ENCODE data around the gene RELA. TPM values are rescaled to one million over a fixed set of nuclear protein-coding genes. Genes with fewer than 3 reads are reported as not detected.

RELA gene
- total RNA-seq, 4 donors from 2014 or later = 31.5 to 65.7 (median 34.6) TPM

- no peak for TF ChIP-seq CTCF (IDR thresholded peaks at IDR 0.05; ENCODE audit: low read depth)
These were observed 4.3 kb downstream of the RELA start for GRCh38 chr11:65658174-65659021.

- TF ChIP-seq CTCF (IDR thresholded peaks at IDR 0.05; ENCODE audit: low read depth) = no peak
These were observed 5.3 kb downstream of the RELA start for GRCh38 chr11:65657426-65657825.

- TF ChIP-seq CTCF (IDR thresholded peaks at IDR 0.05; ENCODE audit: low read depth) = no peak
These were observed 7.0 kb downstream of the RELA start for GRCh38 chr11:65655570-65656332.

- no peak for TF ChIP-seq CTCF (IDR thresholded peaks at IDR 0.05; ENCODE audit: low read depth)
These were observed 8.1 kb downstream of the RELA start for GRCh38 chr11:65654375-65655349.

- TF ChIP-seq CTCF (IDR thresholded peaks at IDR 0.05; ENCODE audit: low read depth) = no peak
These were observed 9.2 kb downstream of the RELA start for GRCh38 chr11:65653229-65654225.

DNA sequence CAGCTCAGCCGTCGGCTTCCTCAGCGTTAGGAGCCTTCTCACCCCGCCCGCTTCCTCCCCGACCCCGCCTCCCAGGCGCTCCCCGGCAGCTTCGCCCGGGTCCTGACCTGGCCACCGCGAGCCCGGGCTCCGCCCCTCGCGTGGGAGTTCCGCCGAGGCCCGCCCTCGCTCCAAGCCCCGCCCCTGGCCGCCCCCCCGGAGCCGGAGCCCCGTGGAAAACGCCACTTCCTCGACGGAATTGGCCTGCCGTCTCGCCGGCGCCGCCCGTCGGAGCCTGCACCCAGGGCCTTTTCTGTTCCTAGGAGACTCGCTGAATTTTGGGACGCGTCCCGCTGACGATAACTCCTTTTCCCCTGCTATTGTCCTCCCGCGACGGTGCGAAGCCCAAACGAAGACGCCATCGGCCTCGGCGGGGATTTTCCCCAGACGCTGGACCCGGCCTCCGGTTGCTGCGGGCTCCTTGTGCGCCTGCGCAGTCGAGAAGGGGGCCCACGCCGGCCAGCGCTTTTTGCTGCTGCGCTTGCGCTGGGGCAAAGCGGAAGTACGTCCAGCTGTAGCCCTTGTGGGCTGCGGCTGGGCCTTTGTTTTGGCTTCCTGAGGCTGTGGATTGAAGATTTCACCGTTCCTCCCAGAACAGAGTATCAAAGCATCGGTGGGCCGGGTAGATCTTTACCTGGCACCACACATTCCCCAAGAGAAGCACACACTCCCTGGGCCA is 10.0 kb downstream of the RELA start:
- no peak for TF ChIP-seq CTCF (IDR thresholded peaks at IDR 0.05; ENCODE audit: low read depth)
